Upper lobe of right lung (tissue), 1 donor: ENCODE data around the gene LMBR1. TPM values are rescaled to one million over a fixed set of nuclear protein-coding genes. Genes with fewer than 3 reads are reported as not detected.

Experiments used
- ATAC-seq: fragments of 200-7000 bp; cut with Tn5 transposase; one replicate; pipeline ENCODE4 v1.9.1; 2020; ENCODE audit warnings: mild to moderate bottlenecking, moderate library complexity
- DNase-seq: peaks from one replicate; pipeline ENCODE4 v3.0.0-alpha.2; 2020
- H3K27ac ChIP-seq: fragments of 200-600 bp; one replicate; pipeline ENCODE4 v1.8.0; 2022
- H3K27me3 ChIP-seq: fragments of 200-600 bp; one replicate; pipeline ENCODE4 v1.8.0; 2022; ENCODE audit warnings: mild to moderate bottlenecking
- H3K36me3 ChIP-seq: fragments of 200-600 bp; one replicate; pipeline ENCODE4 v1.8.0; 2022
- H3K4me1 ChIP-seq: fragments of 200-600 bp; one replicate; pipeline ENCODE4 v1.8.0; 2022
- H3K4me3 ChIP-seq: fragments of 200-600 bp; one replicate; pipeline ENCODE4 v1.8.0; 2022; ENCODE audit warnings: mild to moderate bottlenecking
- H3K9me3 ChIP-seq: fragments of 200-600 bp; one replicate; pipeline ENCODE4 v1.8.0; 2022
- intact Hi-C: fragments of 100-400 bp; cut with DNase I; formaldehyde crosslinking; loops from one replicate; pipeline ENCODE4 v1.11.0; 2022
- total RNA-seq: library from RNA; stranded (reverse); fragmentation: NEBNext Ultra II Directional; extraction: Animal tissue kit (Norgen Biotek cat#: 25700); gene quantifications from one replicate; pipeline ENCODE4 v1.2.1, GENCODE V29; 2021
- TF ChIP-seq, protein P1 (sequence below): fragments of 200-600 bp; IDR thresholded peaks from one replicate; pipeline ENCODE4 v1.8.0; 2022; ENCODE audit warnings: antibody characterized with exemption
- donor health status: DM: no; HTN: yes; CAD: no; lungs with severe emphysema.

The LMBR1 gene
- total RNA-seq, 1 donor from 2014 or later: 70.5 TPM

DNA sequence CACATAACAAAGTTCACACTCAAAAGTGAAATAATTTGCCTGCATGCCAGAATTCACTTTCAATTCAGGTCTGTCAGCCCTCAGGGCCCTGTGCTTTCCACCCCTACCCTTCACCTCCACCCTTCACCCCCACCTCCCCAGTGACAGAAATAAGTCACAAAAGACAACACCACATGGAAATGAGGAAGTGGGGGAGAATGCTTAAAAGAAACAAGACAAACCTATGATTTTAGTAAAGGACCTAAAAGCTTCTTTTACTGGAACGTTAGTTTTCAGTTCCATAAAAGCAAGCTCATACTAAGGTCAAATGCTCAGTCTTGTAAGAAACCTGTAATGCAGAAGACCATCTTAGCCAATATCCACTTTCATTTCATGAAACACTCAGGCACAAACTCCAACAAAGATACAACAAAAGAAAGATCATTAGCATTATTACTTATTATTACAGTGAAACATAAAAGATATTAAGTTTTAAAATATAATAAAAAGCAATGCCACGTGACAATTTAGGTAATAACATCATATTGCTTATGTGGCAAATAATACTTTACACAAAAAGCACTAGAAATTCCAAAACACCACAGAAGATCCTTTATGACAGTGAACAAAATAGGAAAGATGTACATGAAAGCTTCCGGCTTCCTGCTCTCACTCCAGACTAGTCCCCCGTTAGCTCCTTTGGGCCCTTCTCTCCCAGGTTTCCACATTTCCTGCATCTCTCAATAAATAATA is 112.1 kb downstream of the LMBR1 start:
- ATAC-seq: no peak
- TF ChIP-seq, protein P1, sequence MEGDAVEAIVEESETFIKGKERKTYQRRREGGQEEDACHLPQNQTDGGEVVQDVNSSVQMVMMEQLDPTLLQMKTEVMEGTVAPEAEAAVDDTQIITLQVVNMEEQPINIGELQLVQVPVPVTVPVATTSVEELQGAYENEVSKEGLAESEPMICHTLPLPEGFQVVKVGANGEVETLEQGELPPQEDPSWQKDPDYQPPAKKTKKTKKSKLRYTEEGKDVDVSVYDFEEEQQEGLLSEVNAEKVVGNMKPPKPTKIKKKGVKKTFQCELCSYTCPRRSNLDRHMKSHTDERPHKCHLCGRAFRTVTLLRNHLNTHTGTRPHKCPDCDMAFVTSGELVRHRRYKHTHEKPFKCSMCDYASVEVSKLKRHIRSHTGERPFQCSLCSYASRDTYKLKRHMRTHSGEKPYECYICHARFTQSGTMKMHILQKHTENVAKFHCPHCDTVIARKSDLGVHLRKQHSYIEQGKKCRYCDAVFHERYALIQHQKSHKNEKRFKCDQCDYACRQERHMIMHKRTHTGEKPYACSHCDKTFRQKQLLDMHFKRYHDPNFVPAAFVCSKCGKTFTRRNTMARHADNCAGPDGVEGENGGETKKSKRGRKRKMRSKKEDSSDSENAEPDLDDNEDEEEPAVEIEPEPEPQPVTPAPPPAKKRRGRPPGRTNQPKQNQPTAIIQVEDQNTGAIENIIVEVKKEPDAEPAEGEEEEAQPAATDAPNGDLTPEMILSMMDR: no peak
- H3K27me3 ChIP-seq: no peaks in the 10 kb centered on the region
- no peak for DNase-seq
- intact Hi-C loops: no loop called here
- no peak overlapping the region for H3K27ac ChIP-seq
- H3K4me1 ChIP-seq: no peaks in the 10 kb centered on the region
- H3K9me3 ChIP-seq: no peaks in the 10 kb centered on the region
- no peak overlapping the region for H3K4me3 ChIP-seq
- H3K36me3 ChIP-seq: no peaks in the 10 kb centered on the region

DNA sequence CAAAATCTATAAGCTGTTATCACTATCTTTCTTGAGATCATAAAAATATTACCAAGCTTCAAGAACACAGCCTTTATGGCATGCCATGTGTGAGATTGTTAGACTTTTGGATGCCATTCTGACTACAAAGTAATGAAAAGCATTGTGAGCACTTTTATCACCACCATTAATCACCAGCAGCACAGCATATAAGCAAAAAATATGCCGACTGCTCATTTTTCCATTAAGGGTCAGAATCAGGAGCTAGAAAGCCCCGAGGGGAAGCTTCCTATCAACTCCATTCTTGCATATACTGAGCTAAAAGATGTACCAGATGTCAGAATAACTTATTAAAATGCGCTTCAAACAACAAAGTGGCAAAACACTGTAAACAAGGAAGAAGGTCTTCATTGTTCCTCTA is 114.3 kb downstream of the LMBR1 start:
- no peak for ATAC-seq

DNA sequence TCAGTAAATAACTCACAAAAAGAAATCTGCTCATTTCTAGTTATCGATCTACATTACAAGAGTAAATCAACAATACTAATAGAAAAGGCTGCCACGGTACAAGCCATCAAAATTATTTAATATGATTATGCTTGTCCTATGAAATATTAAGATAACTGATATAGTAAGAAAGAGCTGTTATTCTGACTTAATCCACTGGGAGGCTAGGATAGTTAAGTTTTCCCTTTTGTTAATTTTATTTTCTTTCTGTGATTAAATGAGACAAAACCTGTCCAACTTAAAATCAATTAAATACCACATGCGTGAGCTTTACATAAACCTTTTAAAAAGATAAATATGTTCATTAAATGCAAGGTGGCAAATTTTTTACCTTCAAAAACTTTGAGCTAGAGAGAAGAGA is 114.8 kb downstream of the LMBR1 start:
- DNase-seq (no peak), ATAC-seq (no peak)
- intact Hi-C loops: no loop called here
- H3K4me1 ChIP-seq: no peaks in the 10 kb centered on the region
- no peaks in the 10 kb centered on the region for H3K9me3 ChIP-seq
- no peak overlapping the region for H3K27ac ChIP-seq
- no peaks in the 10 kb centered on the region for H3K27me3 ChIP-seq
- no peaks in the 10 kb centered on the region for H3K36me3 ChIP-seq
- H3K4me3 ChIP-seq: no peak overlapping the region
- TF ChIP-seq, protein P1: peak; percentile 13

More for the DNA sequence above, 114.3 kb downstream of the LMBR1 start:
- Histone ChIP-seq H3K4me1 (no peaks in the 10 kb centered on the region), H3K27ac (no peak overlapping the region), H3K36me3 (no peaks in the 10 kb centered on the region), H3K4me3 (no peak overlapping the region), H3K9me3 (no peaks in the 10 kb centered on the region), H3K27me3 (no peaks in the 10 kb centered on the region)
- TF ChIP-seq, protein P1: no peak
- intact Hi-C loops: no loop called here
- no peak for DNase-seq

DNA sequence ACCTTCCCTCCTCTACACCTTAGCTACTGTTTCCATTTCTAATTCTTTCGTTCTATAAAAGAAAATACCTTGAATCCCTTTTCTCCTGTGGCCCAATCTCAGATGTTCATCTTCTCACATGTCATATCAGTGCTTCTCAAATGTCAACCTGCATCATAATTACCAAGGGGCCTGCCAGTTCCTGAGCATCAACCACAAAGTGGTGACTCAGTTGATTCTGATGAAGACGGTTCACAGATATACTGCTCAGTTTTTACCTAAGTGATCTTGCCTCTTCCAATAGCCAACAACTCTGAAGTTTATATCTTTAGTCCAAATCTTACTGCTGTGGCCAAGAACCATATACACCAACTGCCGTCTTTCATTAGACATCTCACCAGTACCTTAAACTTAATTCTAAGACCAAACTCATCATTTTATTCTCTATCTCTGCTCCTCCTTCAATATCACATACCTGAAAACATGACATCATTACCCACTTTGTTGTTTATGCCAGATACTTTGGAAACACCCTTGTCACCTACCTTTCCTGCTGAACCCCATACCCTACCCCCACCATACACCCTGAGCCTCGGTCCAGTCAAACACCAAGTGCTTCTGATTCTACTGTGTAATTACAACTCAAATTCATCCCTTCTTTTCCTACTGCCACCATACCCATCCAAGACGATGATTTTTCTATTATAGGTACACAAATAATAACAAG is 115.5 kb downstream of the LMBR1 start:
- TF ChIP-seq, protein P1: no peak
- H3K36me3 ChIP-seq: no peaks in the 10 kb centered on the region
- intact Hi-C loops: no loop called here
- no peaks in the 10 kb centered on the region for H3K27me3 ChIP-seq
- ATAC-seq (no peak), DNase-seq (no peak)
- H3K4me1 ChIP-seq: no peaks in the 10 kb centered on the region
- H3K4me3 ChIP-seq: no peak overlapping the region
- H3K9me3 ChIP-seq: no peaks in the 10 kb centered on the region
- H3K27ac ChIP-seq: no peak overlapping the region

DNA sequence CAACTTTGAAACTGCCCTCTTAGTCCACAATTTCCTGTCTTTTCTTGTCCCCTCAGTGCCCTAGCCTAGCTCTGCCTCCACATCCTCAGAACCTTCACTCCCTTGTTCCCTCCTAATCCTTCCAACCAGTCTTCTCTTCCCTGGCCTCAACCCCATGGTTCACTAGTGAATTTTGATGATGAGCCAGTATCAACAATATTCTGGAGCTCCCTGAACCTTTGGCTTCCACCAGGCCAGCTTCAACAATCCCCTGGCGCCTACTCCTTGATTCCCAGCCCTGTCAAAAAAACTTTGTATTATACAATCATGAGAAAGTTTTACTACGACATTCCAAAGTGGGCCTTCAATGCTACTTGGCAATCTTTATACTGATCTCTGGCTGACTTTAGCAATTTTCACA is 116.5 kb downstream of the LMBR1 start:
- no peak for ATAC-seq
- DNase-seq: no peak
- no peaks in the 10 kb centered on the region for H3K4me1 ChIP-seq
- H3K9me3 ChIP-seq: no peaks in the 10 kb centered on the region
- TF ChIP-seq, protein P1: no peak
- no peak overlapping the region for H3K4me3 ChIP-seq
- no peaks in the 10 kb centered on the region for H3K27me3 ChIP-seq
- no peak overlapping the region for H3K27ac ChIP-seq
- H3K36me3 ChIP-seq: no peaks in the 10 kb centered on the region
- intact Hi-C loops: no loop called here
